B cell (primary cell): ENCODE measurements around the gene TRPM2. TPM values are rescaled to one million over a fixed set of nuclear protein-coding genes. Genes with fewer than 3 reads are reported as not detected.

Source experiments
- ATAC-seq: fragments of 200-7000 bp; cut with Tn5 transposase; one replicate; pipeline ENCODE4 v1.10.0; 2021; ENCODE audit warnings: low read depth, mild to moderate bottlenecking, moderate number of reproducible peaks, moderate library complexity
- CTCF ChIA-PET: fragments of 350-600 bp; sonication (Branson Sonifier 250); formaldehyde crosslinking; loops from one replicate; lab custom pipeline; 2021; ENCODE audit warnings: antibody characterized with exemption, inconsistent platforms; lab: Charles Lee
- POLR2A ChIA-PET: fragments of 350-600 bp; sonication (Branson Sonifier 250); formaldehyde crosslinking; loops from one replicate; lab custom pipeline; 2021; ENCODE audit warnings: antibody characterized with exemption; lab: Charles Lee
- DNase-seq: peaks from one replicate; pipeline ENCODE4 v3.0.0; 2013
- H2AFZ ChIP-seq: 2 replicates; pipeline ENCODE4 v1.6.1; 2012; ENCODE audit warnings: mild to moderate bottlenecking, low read depth, low read length; ENCODE audit not compliant: insufficient read depth, poor library complexity, severe bottlenecking
- H3K27ac ChIP-seq, 2 donors: 1 replicate in 1 of 2; 2 replicates in 1 of 2; pipeline ENCODE4 v1.5.1; 2012 to 2013; ENCODE audit warnings: low read length in 2 of 2, mild to moderate bottlenecking in 2 of 2, moderate library complexity in 1 of 2
- H3K27me3 ChIP-seq, 4 experiments: fragments of 200-600 bp in 1 of 4; sonication (generic) in 1 of 4; replicated peaks in 1 of 4; 1 replicate in 2 of 4; 2 replicates in 2 of 4; pipeline versions ENCODE4 v1.6.1 to v1.7.0; 2013 to 2016; ENCODE audit warnings: low read length in 3 of 4, mild to moderate bottlenecking in 2 of 4, mixed read lengths in 1 of 4, moderate library complexity in 1 of 4; ENCODE audit not compliant: insufficient read depth in 4 of 4, control insufficient read depth in 3 of 4; ENCODE audit errors: control extremely low read depth in 1 of 4
- H3K36me3 ChIP-seq, 2 experiments: replicated peaks in 1 of 2; 1 replicate in 1 of 2; 2 replicates in 1 of 2; pipeline versions ENCODE4 v1.6.1 to v1.7.1; 2013; ENCODE audit warnings: low read length in 1 of 2; ENCODE audit not compliant: insufficient read depth in 2 of 2, control insufficient read depth in 1 of 2; ENCODE audit errors: control extremely low read depth in 1 of 2, extremely low read depth in 1 of 2
- H3K4me1 ChIP-seq, 2 donors: fragments of 200-600 bp in 1 of 2; sonication (generic) in 1 of 2; 1 replicate in 1 of 2; 2 replicates in 1 of 2; pipeline versions ENCODE4 v1.5.1 to v1.6.1; 2013 to 2017; ENCODE audit warnings: low read length in 2 of 2; ENCODE audit not compliant: control insufficient read depth in 2 of 2, insufficient read depth in 2 of 2
- H3K4me2 ChIP-seq: replicated peaks from 2 replicates; pipeline ENCODE3; 2012; ENCODE audit warnings: mild to moderate bottlenecking, low read depth, low read length; ENCODE audit not compliant: poor library complexity, severe bottlenecking
- H3K4me3 ChIP-seq, 5 experiments: fragments of 200-600 bp in 1 of 5; sonication (generic) in 1 of 5; 1 replicate in 3 of 5; 2 replicates in 2 of 5; pipeline versions ENCODE4 v1.5.1 to v1.7.0; 2011 to 2016; ENCODE audit warnings: low read length in 4 of 5, mild to moderate bottlenecking in 4 of 5, low read depth in 2 of 5, control low read depth in 1 of 5, moderate library complexity in 1 of 5; ENCODE audit not compliant: insufficient read depth in 1 of 5; ENCODE audit errors: control extremely low read depth in 1 of 5, extremely low read depth in 1 of 5
- H3K79me2 ChIP-seq: fragments of 200-600 bp; sonication (generic); one replicate; pipeline ENCODE4 v1.6.0; 2016; ENCODE audit warnings: low read length; ENCODE audit not compliant: control insufficient read depth, insufficient read depth
- H3K9ac ChIP-seq: fragments of 200-600 bp; sonication (generic); 2 replicates; pipeline ENCODE4 v1.6.1; 2017; ENCODE audit warnings: mild to moderate bottlenecking, low read length, moderate library complexity
- H3K9me3 ChIP-seq, 3 donors: one replicate each; pipeline versions ENCODE4 v1.6.1 to v1.7.1; 2013; ENCODE audit warnings: low read length in 2 of 3; ENCODE audit not compliant: control insufficient read depth in 2 of 3, insufficient read depth in 1 of 3; ENCODE audit errors: control extremely low read depth in 1 of 3
- H4K20me1 ChIP-seq: 2 replicates; pipeline ENCODE4 v1.6.0; 2012; ENCODE audit warnings: mild to moderate bottlenecking, low read length; ENCODE audit not compliant: insufficient read depth, control insufficient read depth, poor library complexity, severe bottlenecking
- H3K27ac Mint-ChIP-seq: one replicate; pipeline ENCODE4 v1.8.0; 2021; ENCODE audit warnings: mixed read lengths
- H3K27me3 Mint-ChIP-seq: one replicate; pipeline ENCODE4 v1.8.0; 2021; ENCODE audit warnings: mixed read lengths
- H3K4me1 Mint-ChIP-seq: one replicate; pipeline ENCODE4 v1.8.0; 2021; ENCODE audit warnings: mixed read lengths
- H3K4me3 Mint-ChIP-seq: one replicate; pipeline ENCODE4 v1.8.0; 2021; ENCODE audit warnings: mixed read lengths
- H3K9me3 Mint-ChIP-seq: one replicate; pipeline ENCODE4 v1.8.0; 2022; ENCODE audit warnings: mixed read lengths; ENCODE audit not compliant: insufficient read depth
- CTCF ChIP-seq: fragments of 200-600 bp; IDR thresholded peaks from one replicate; pipeline ENCODE4 v1.8.0; 2022; ENCODE audit warnings: antibody characterized with exemption, mild to moderate bottlenecking
- EZH2 ChIP-seq: IDR thresholded peaks from 2 replicates; pipeline ENCODE4 v1.6.1; 2012; ENCODE audit warnings: borderline replicate concordance, low read depth, mild to moderate bottlenecking, moderate library complexity, low read length; ENCODE audit not compliant: insufficient read depth, poor library complexity, severe bottlenecking
- WGBS: methylation state at CpG from one replicate; pipeline ENCODE4 v1.1.5; 2013; ENCODE audit warnings: missing lambda C conversion rate; ENCODE audit not compliant: insufficient coverage; 5-methylcytosine and 5-hydroxymethylcytosine counted together
- intact Hi-C: fragments of 100-400 bp; cut with micrococcal nuclease; formaldehyde crosslinking; loops from one replicate; pipeline ENCODE4 v1.10.0; 2022
- polyA plus RNA-seq: library from polyadenylated mRNA; depleted of rRNA; stranded (reverse); fragments of >200 nt; gene quantifications from 2 replicates; pipeline ENCODE4 v1.2.3, GENCODE V29; 2012
- total RNA-seq, 2 donors: library from RNA; stranded (reverse); fragments of 120-200 nt in 1 of 2; gene quantifications; 1 replicate in 1 of 2; 2 replicates in 1 of 2; pipeline versions ENCODE4 v1.2.3 to v1.2.4, GENCODE V29; 2013 to 2022

The TRPM2 gene
- total and polyA plus RNA-seq, 2 donors (not counting 1 experiment from before 2014, with no cell fraction given) = 1.6 to 8.4 TPM

DNA sequence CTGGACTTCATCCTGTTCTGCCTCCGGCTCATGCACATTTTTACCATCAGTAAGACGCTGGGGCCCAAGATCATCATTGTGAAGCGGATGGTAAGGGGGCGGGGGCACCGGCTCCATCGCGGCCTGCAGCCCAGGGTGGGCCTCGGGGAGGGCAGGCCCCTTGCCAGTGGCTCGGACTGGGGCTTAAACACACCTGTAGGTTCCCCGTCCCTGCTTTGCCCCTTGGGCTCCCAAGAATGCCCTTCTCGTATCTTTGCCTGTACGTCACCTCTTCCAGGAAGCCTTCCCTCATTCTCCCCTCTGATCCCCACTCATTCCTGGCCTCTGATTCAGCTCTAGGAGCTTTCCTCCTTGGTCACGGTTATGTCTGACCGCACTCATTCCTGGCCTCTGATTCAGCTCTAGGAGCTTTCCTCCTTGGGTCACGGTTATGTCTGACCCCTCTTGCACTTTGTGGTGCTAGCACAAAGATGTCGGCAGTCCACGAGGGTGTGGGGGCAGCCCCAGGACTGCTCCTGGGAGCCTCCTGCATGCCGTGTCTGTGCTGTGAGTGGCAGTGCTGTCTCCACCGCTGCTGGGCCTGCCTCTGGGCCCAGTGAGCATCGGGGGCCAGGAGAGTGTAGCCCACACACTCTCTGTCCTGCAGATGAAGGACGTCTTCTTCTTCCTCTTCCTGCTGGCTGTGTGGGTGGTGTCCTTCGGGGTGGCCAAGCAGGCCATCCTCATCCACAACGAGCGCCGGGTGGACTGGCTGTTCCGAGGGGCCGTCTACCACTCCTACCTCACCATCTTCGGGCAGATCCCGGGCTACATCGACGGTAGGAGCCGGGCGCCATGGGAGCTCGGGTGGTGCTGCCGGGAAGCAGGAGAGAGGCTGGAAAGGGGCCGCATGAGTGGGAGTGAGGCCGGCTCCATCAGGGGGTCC, 52.8 kb downstream of the TRPM2 start:
- Mint-ChIP-seq H3K27ac (peak overlapping the region; percentile 46), H3K27me3 (no peaks in the 10 kb centered on the region), H3K9me3 (no peaks in the 10 kb centered on the region), H3K4me1 (no peaks in the 10 kb centered on the region), H3K4me3 (no peak overlapping the region)
- no peak for ATAC-seq
- Histone ChIP-seq H3K9ac (no peak overlapping the region), H3K79me2 (no peaks in the 10 kb centered on the region), H3K4me2 (no peak overlapping the region), H3K9me3 (peaks cover 0 to 8% (median 0%) of the 10 kb centered on the region in 3 donors), H3K27me3 (no peaks in the 10 kb centered on the region), H4K20me1 (no peaks in the 10 kb centered on the region), H3K4me1 (no peaks in the 10 kb centered on the region), H3K36me3 (peaks cover 0 to 6% of the 10 kb centered on the region in 2 experiments), H2AFZ (no peak overlapping the region), H3K27ac (no peak overlapping the region), H3K4me3 (no peak overlapping the region)
- TF ChIP-seq CTCF = no peak
- TF ChIP-seq EZH2 = no peak
- ChIA-PET POLR2A (no interaction called here), CTCF (no interaction called here)
- peak; percentile 2 for DNase-seq
- WGBS = 94% methylated on average over 35 of the region's 37 CpGs
- intact Hi-C loops = no loop called here

DNA sequence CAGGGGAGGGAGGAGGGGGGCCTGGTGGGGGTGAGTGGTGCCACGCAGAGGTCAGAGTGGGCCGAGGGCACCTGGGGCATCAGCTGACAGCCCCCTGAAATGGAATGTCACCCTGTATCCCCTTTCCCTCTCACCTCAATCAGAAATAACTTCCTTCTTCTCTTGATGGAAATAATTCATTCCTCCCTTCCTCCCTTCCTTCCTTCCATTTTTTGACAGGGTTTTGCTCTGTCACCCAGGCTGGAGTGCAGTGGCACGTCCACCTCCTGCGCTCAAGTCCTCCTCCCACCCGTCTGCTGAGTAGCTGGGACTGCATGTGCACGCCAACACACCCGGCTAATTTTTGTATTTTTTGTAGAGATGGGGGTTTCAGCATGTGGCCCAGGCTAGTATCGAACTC, 53.5 kb downstream of the TRPM2 start:
- H3K9me3 Mint-ChIP-seq = no peaks in the 10 kb centered on the region
- 72% methylated on average over 2 of the region's 8 CpGs for WGBS

More for the DNA sequence above, 53.5 kb downstream of the TRPM2 start:
- TF ChIP-seq EZH2 (no peak), CTCF (no peak)
- ATAC-seq = no peak
- Mint-ChIP-seq H3K27me3 (no peaks in the 10 kb centered on the region), H3K4me3 (no peak overlapping the region), H3K4me1 (no peaks in the 10 kb centered on the region), H3K27ac (peak overlapping the region; percentile 80)
- ChIA-PET POLR2A (no interaction called here), CTCF (no interaction called here)
- Histone ChIP-seq H3K4me1 (no peaks in the 10 kb centered on the region), H3K27me3 (no peaks in the 10 kb centered on the region), H2AFZ (no peak overlapping the region), H3K9me3 (peaks cover 0 to 8% (median 0%) of the 10 kb centered on the region in 3 donors), H3K36me3 (peaks cover 0 to 6% of the 10 kb centered on the region in 2 experiments), H4K20me1 (no peaks in the 10 kb centered on the region), H3K27ac (no peak overlapping the region), H3K79me2 (no peaks in the 10 kb centered on the region), H3K9ac (no peak overlapping the region), H3K4me3 (no peak overlapping the region), H3K4me2 (no peak overlapping the region)
- intact Hi-C loops = no loop called here
- DNase-seq = no peak
